Activated gamma-delta T cell treated with anti-CD3 and anti-CD28 coated beads, Interleukin-2, amount 50 U/mL, for 16 hours (primary cell): ENCODE measurements around the gene HOGA1.
"Not testable (repeated sequence)": the region's sequence is repeated elsewhere in the genome, so short reads cannot be mapped to it uniquely, and the experiment has no call there.

Experiments used
- DNase-seq: peaks from one replicate; pipeline ENCODE4 v3.0.0-alpha.2; 2020; ENCODE audit warnings: low read depth

The HOGA1 gene

GRCh38 chr10:97649405-97649750, 65.2 kb downstream of the HOGA1 start:
- DNase-seq, result not testable (repeated sequence)

DNA sequence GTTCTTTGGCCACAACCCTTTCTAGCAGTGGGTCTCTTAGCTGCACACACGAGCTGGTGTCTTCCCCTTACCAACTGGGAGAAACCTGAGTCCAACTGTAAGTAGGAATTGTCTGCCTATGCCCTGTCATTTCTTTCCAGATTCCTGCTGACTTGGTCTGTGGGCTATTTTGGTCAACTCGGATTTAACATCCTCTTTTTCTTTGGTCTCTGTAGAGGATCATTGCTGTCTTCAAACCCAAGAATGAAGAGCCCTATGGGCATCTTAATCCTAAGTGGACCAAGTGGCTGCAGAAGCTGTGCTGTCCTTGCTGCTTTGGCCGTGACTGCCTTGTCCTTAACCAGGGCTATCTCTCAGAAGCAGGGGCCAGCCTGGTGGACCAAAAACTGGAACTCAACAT, 66.5 kb downstream of the HOGA1 start:
- no peak for DNase-seq

- no peak for DNase-seq
These were observed 67.6 kb downstream of the HOGA1 start for GRCh38 chr10:97651773-97652172.

- DNase-seq, result no peak
These were observed 72.6 kb downstream of the HOGA1 start for GRCh38 chr10:97656777-97657176.

DNA sequence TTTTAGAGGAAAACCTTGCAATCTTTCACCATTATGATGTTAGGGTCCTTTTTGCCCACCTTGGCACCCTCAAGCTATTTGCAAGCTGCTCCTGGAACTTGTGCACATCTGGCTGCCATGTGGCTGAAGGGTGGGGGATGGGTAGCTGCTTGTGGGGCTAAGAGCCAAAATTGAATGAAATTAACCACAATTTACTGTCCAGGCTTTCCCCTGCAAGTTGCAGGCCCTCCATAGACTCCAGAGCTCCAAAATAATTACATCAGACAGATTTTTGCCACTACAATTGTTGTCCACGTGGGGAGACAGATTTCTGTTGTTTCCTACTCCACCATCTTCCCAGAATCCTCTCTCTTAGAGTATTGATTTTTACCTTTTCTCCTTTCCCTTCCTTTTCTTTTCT, 75.4 kb downstream of the HOGA1 start:
- no peak for DNase-seq
